MM.1S (cell line): Measurements from ENCODE around the gene CNNM1.
A peak's percentile ranks its signal among the peaks of the same experiment; 100 is the strongest.

Experiments used
- DNase-seq: peaks from one replicate; pipeline ENCODE4 v3.0.0-alpha.2; 2015
- H2AFZ ChIP-seq: fragments of 300-600 bp; sonication (generic); 2 replicates; pipeline ENCODE4 v1.6.0; 2016; ENCODE audit warnings: antibody characterized with exemption, low read length
- H3F3A ChIP-seq: fragments of 300-600 bp; sonication (generic); 2 replicates; pipeline ENCODE4 v1.6.1; 2016; ENCODE audit warnings: mild to moderate bottlenecking, antibody characterized with exemption, low read length, moderate library complexity, mixed read lengths; ENCODE audit not compliant: insufficient read depth
- H3K27ac ChIP-seq: fragments of 300-600 bp; sonication (generic); 2 replicates; pipeline ENCODE4 v1.5.1; 2016; ENCODE audit warnings: mild to moderate bottlenecking, low read length
- H3K27me3 ChIP-seq: fragments of 300-600 bp; sonication (generic); replicated peaks from 2 replicates; pipeline ENCODE4 v1.6.0; 2016; ENCODE audit warnings: low read length; ENCODE audit not compliant: insufficient read depth
- H3K36me3 ChIP-seq: fragments of 300-600 bp; sonication (generic); replicated peaks from 2 replicates; pipeline ENCODE4 v1.6.1; 2016; ENCODE audit warnings: mild to moderate bottlenecking, low read length, mixed read lengths; ENCODE audit not compliant: insufficient read depth
- H3K4me1 ChIP-seq: fragments of 300-600 bp; sonication (generic); 2 replicates; pipeline ENCODE4 v1.6.1; 2016; ENCODE audit warnings: low read length, mixed read lengths
- H3K4me2 ChIP-seq: fragments of 300-600 bp; sonication (generic); 2 replicates; pipeline ENCODE4 v1.6.0; 2016; ENCODE audit warnings: low read depth, low read length
- H3K4me3 ChIP-seq: fragments of 300-600 bp; sonication (generic); 2 replicates; pipeline ENCODE4 v1.5.1; 2016; ENCODE audit warnings: low read length, mixed read lengths
- H3K79me2 ChIP-seq: fragments of 300-600 bp; sonication (generic); 2 replicates; pipeline ENCODE4 v1.6.1; 2016; ENCODE audit warnings: mixed run types, low read length, mixed read lengths
- H3K9ac ChIP-seq: fragments of 300-600 bp; sonication (generic); 2 replicates; pipeline ENCODE4 v1.6.1; 2016; ENCODE audit warnings: low read length, mixed read lengths
- H3K9me2 ChIP-seq: fragments of 300-600 bp; sonication (generic); replicated peaks from 2 replicates; pipeline ENCODE4 v1.6.1; 2016; ENCODE audit warnings: mild to moderate bottlenecking, low read length, mixed read lengths; ENCODE audit not compliant: insufficient read depth
- H3K9me3 ChIP-seq: fragments of 300-600 bp; sonication (generic); replicated peaks from 2 replicates; pipeline ENCODE4 v1.6.1; 2016; ENCODE audit warnings: mild to moderate bottlenecking, low read length, mixed read lengths; ENCODE audit not compliant: insufficient read depth
- H4K20me1 ChIP-seq: fragments of 300-600 bp; sonication (generic); 2 replicates; pipeline ENCODE4 v1.6.1; 2016; ENCODE audit warnings: mild to moderate bottlenecking, low read length, moderate library complexity, mixed read lengths; ENCODE audit not compliant: insufficient read depth
- CTCF ChIP-seq: fragments of 300-600 bp; sonication (generic); IDR thresholded peaks from 2 replicates; pipeline ENCODE4 v1.5.1; 2016; ENCODE audit warnings: antibody characterized with exemption, low read length, mixed read lengths
- EZH2 ChIP-seq: fragments of 300-600 bp; sonication (generic); optimal IDR thresholded peaks from 2 replicates; pipeline ENCODE3; 2017; ENCODE audit warnings: low read depth, mild to moderate bottlenecking, antibody characterized with exemption, low read length, mixed read lengths
- EZH2phosphoT487 ChIP-seq: fragments of 300-600 bp; sonication (generic); IDR thresholded peaks from 2 replicates; pipeline ENCODE4 v1.6.1; 2018; ENCODE audit warnings: antibody characterized with exemption, low read length

Gene CNNM1

GRCh38 chr10:99391346-99391745 lies 62.2 kb downstream of the CNNM1 start:
- H3K4me2 ChIP-seq = no peak overlapping the region
- H3K27ac ChIP-seq = no peak overlapping the region
- no peaks in the 10 kb centered on the region for H3K9me3 ChIP-seq
- no peak overlapping the region for H3K9ac ChIP-seq
- no peak overlapping the region for H3K4me3 ChIP-seq
- DNase-seq = no peak
- peaks cover 21% of the 10 kb centered on the region for H3K4me1 ChIP-seq
- no peaks in the 10 kb centered on the region for H3K36me3 ChIP-seq
- H3K9me2 ChIP-seq = no peaks in the 10 kb centered on the region
- H4K20me1 ChIP-seq = no peaks in the 10 kb centered on the region
- TF ChIP-seq CTCF (no peak), EZH2 (no peak), EZH2phosphoT487 (no peak)
- H2AFZ ChIP-seq = no peak overlapping the region
- no peaks in the 10 kb centered on the region for H3K27me3 ChIP-seq
- H3K79me2 ChIP-seq = no peaks in the 10 kb centered on the region
- no peaks in the 10 kb centered on the region; the same call in 1 of the 2 replicates for H3F3A ChIP-seq

GRCh38 chr10:99393036-99393435 lies 63.9 kb downstream of the CNNM1 start:
- H3K4me3 ChIP-seq = no peak overlapping the region
- no peak overlapping the region for H2AFZ ChIP-seq
- H3K36me3 ChIP-seq = no peaks in the 10 kb centered on the region; the same call in 1 of the 2 replicates
- no peaks in the 10 kb centered on the region for H3F3A ChIP-seq
- H3K27me3 ChIP-seq = no peaks in the 10 kb centered on the region
- H3K9me3 ChIP-seq = no peaks in the 10 kb centered on the region
- no peaks in the 10 kb centered on the region for H3K79me2 ChIP-seq
- H3K4me1 ChIP-seq = 0 out of 2 replicates have a peak, but pooled peaks cover 11% of the 10 kb centered on the region
- no peak overlapping the region for H3K27ac ChIP-seq
- no peak for TF ChIP-seq CTCF
- no peak for TF ChIP-seq EZH2phosphoT487
- TF ChIP-seq EZH2 = no peak
- no peak for DNase-seq
- H4K20me1 ChIP-seq = no peaks in the 10 kb centered on the region
- H3K4me2 ChIP-seq = peak overlapping the region; percentile 7; the same call in 1 of the 2 replicates
- no peaks in the 10 kb centered on the region for H3K9me2 ChIP-seq
- no peak overlapping the region for H3K9ac ChIP-seq

- H3K36me3 ChIP-seq = no peaks in the 10 kb centered on the region; the same call in 1 of the 2 replicates
- H3K79me2 ChIP-seq = no peaks in the 10 kb centered on the region
- no peaks in the 10 kb centered on the region for H3K27me3 ChIP-seq
- no peak overlapping the region for H3K4me3 ChIP-seq
- DNase-seq = no peak
- H3K9me2 ChIP-seq = no peaks in the 10 kb centered on the region
- no peak overlapping the region for H3K27ac ChIP-seq
- H3K9me3 ChIP-seq = no peaks in the 10 kb centered on the region
- no peak overlapping the region for H2AFZ ChIP-seq
- TF ChIP-seq EZH2phosphoT487 (no peak), CTCF (no peak), EZH2 (no peak)
- no peak overlapping the region for H3K9ac ChIP-seq
- H4K20me1 ChIP-seq = no peaks in the 10 kb centered on the region
- H3K4me1 ChIP-seq = 0 out of 2 replicates have a peak, but pooled peaks cover 5% of the 10 kb centered on the region
- no peak overlapping the region for H3K4me2 ChIP-seq
- H3F3A ChIP-seq = no peaks in the 10 kb centered on the region
These were observed 64.5 kb downstream of the CNNM1 start for GRCh38 chr10:99393683-99394082.
